GM12874 (cell line): ENCODE data around the gene OTOS.

ENCODE experiments used
- TF ChIP-seq, protein P1 (sequence below): IDR thresholded peaks from 2 replicates; pipeline ENCODE4 v1.5.1; 2011; ENCODE audit warnings: low read depth, mild to moderate bottlenecking, control low read depth, low read length, moderate library complexity; ENCODE audit not compliant: insufficient read depth

OTOS gene

DNA sequence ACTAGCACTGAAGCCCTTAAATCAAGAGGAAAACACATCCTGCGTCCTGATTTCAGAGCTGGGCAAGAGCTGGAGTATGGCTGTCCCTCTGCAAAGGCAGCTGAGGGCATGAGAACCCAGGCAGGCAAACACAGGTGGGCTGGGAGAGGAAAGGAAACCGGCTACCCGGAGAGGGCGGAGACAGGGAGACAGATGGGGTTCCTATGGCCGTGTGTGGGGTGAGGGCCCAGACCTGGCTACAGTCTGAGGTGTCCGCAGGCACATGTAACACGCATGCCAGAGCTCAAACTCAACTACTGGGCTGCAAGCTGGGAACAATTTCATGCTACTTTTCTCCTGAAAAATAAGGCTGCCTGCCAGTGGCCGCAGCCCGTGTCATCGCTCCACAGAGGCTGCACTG is 7.1 kb downstream of the OTOS start:
- TF ChIP-seq, protein P1, sequence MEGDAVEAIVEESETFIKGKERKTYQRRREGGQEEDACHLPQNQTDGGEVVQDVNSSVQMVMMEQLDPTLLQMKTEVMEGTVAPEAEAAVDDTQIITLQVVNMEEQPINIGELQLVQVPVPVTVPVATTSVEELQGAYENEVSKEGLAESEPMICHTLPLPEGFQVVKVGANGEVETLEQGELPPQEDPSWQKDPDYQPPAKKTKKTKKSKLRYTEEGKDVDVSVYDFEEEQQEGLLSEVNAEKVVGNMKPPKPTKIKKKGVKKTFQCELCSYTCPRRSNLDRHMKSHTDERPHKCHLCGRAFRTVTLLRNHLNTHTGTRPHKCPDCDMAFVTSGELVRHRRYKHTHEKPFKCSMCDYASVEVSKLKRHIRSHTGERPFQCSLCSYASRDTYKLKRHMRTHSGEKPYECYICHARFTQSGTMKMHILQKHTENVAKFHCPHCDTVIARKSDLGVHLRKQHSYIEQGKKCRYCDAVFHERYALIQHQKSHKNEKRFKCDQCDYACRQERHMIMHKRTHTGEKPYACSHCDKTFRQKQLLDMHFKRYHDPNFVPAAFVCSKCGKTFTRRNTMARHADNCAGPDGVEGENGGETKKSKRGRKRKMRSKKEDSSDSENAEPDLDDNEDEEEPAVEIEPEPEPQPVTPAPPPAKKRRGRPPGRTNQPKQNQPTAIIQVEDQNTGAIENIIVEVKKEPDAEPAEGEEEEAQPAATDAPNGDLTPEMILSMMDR = no peak

DNA sequence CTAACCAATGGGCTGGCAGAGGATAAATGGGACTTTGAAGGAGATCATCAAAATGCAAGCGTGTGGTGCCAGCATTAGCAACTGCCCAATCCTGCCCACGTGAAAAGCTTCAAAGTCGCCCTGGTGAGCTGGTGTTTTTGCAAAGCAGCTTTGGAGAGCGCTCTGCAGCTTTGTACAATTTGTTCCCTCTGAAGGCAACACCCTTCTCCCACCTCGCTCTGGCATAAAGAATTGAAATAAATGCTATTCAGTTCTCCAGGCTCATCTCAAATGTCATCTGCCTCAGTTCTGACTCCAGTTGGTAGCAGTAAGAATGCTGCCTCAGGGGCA is 7.8 kb downstream of the OTOS start:
- TF ChIP-seq, protein P1 = no peak

DNA sequence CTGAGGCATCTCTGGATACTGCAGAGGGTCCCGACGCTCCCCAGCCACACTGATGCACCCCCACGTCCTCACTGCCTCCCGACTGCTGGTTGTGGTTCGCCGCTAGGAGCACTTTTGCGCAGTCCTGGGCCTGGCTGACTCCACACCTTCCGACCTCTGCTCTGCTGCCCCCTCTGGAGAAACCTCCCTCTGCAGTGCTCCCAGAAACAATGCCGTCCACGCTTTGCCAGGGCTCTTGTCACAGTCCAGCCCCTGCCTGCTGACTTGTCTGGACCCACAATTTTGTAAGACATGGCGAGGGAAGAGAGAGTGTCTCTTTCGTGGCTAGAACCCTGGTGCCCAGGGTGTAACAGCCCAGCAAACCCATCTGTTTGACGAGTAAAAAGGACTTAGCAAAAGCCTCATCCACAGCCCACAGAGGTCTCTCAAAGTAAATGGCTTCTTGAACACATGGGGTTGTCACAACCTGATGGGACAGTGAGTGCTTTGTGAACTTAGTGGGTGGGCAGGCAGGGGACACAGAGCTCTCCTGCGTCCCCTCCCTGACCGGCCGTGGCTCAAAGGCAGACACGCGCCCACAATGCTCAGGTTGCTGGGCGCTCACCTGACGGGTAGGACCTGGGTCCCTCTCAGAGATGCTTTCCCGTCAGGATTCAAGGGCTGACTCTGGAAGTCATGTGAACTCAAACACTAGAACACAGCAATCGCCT is 8.4 kb downstream of the OTOS start:
- TF ChIP-seq, protein P1 = peak; percentile 21; the same call in 1 of the 2 replicates

DNA sequence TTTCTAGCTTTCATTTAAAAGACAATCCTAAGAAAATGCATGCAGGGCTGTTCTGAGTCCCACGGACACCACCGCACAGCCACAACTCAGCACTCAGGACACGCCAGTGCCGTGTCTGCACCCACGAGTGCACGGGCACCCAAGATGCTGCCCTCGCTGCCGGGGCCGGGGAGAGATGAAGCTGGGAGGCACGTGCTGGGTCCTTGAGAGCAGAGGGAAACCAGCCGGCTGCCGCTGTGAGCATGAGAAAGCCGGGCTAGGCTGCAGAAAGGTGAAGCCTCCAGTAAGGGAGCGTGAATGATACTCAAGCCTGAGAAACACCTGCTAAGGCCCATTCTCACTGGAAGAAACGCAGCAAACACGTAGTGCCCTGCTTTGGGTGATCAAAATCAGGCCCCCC is 9.2 kb downstream of the OTOS start:
- TF ChIP-seq, protein P1 = no peak

DNA sequence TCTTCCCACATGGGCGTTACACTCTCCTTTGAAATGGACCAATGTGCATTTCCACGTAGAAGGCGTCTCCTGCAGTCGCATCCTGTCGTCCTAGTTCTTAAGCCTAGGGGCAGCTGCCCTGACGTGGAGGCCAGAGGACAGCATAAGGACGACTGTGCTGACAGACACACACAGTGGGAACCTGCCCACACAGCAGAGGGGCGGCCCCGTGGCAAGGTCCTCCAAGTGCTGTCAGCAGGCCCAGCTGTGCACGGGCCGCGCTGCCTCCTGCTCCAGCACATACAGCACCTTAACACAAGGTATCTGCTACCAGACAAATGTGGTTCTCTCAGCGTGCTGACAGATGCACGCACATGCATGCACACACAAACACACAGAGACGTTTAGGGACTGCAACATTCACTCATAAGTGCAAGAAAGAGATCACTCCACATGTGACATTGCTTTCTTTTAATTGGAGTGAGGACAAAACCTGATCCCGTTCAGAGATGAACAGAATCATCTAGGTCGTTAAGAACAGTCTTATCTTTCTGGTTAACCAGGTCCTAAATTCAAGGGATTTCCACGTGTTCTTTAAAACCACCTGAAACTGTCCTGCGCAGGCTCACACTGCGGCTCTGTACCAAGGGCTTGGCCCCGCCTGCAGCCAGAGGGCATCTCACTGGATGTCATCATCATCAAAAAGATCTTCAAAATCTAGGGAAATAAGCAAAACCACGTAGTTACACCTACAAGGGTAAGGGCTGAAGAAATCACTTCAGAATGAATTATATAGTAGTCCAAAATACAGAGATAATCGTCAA is 9.9 kb downstream of the OTOS start:
- TF ChIP-seq, protein P1 = no peak

DNA sequence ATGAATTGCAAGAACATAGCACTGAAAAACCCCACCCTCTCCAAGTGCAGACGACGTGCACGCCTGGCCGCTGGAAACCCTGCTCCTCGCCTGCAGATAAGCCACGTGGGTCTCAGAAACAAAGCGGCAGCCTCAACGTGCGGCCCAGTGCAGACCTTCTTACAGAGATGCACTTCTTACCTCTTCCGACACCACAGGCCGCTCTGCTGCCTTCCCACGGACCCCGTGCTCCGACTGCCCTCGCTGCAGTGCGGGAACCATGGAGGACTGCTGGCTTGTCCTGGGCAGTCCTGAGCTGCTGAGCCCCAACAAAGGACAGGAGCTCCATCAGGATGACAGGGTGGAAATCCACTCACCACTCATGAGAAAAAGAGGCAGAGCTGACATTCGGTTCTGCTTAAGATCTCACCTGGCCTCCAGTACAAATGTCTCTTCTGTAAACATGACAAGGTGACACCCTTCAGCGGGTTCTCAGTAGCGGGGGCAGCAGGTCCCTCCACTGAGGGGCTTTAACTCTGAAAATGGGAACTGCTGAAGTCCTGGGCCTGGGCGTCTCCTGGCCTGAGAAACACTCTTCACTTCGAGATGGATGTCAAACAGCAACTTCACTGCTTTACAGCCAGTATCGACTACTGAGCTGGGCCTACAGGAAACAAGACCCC is 10.6 kb downstream of the OTOS start:
- TF ChIP-seq, protein P1 = no peak

DNA sequence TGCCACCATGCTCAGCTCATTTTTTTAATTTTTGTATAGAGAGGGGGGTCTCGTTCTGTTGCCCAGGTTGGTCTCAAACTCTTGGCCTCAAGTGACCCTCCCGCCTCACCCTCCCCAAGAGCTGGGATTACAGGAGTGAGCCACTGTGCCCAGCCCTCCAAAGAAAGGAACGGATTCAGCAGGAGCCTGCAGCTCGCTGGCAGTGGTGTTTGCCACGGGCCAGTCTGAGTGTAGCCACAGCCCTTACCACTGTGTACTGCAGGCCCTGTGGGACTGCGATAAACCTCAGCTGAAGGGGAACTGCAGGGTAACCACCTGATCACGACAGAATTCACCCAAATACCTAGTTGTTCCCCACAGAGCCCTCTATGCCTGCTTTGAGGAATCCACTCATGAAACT is 11.1 kb downstream of the OTOS start:
- TF ChIP-seq, protein P1 = no peak
